Gastroesophageal sphincter (tissue), 3 donors: ENCODE measurements around the gene GPR63.

Source experiments
- EP300 ChIP-seq: sonication (generic); formaldehyde crosslinking; IDR thresholded peaks from one replicate; pipeline ENCODE4 v1.6.1; 2017; ENCODE audit warnings: antibody characterized with exemption, mild to moderate bottlenecking
- POLR2A ChIP-seq, 2 donors: fragments of 450-650 bp; IDR thresholded peaks; one replicate each; pipeline ENCODE4 v1.6.1; 2017; ENCODE audit warnings: antibody characterized with exemption in 2 of 2, mild to moderate bottlenecking in 2 of 2, moderate library complexity in 1 of 2
- TF ChIP-seq, protein P1 (sequence below), 4 experiments: fragments of 200-600 bp in 2 of 4; fragments of 450-650 bp in 2 of 4; sonication (generic) in 1 of 4; IDR thresholded peaks; one replicate each; pipeline ENCODE4 v1.5.1; 2017 to 2019; ENCODE audit warnings: antibody characterized with exemption in 4 of 4, mild to moderate bottlenecking in 2 of 4, moderate library complexity in 2 of 4

DNA sequence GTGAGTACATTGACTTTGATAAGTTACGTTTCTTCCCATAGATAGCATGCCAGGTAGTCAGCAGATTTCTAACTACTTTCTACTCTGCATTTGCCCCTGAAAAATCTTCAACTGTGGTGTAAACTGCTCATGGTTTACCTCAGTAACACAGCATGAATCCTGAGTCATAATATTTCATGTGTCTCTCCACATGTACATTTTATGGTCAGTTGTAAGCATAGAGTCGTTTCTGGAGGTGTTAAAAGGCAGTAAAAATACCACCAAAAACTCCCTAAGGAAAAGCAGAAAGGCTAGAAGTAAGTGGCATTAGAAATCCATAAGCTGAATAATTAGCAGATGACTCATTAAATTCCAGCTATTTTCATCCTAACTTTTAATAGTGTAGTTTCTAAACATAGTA, 4.1 kb upstream of the GPR63 start:
- TF ChIP-seq POLR2A (IDR thresholded peaks at IDR 0.05) (no peak), EP300 (no peak)
- TF ChIP-seq, protein P1, sequence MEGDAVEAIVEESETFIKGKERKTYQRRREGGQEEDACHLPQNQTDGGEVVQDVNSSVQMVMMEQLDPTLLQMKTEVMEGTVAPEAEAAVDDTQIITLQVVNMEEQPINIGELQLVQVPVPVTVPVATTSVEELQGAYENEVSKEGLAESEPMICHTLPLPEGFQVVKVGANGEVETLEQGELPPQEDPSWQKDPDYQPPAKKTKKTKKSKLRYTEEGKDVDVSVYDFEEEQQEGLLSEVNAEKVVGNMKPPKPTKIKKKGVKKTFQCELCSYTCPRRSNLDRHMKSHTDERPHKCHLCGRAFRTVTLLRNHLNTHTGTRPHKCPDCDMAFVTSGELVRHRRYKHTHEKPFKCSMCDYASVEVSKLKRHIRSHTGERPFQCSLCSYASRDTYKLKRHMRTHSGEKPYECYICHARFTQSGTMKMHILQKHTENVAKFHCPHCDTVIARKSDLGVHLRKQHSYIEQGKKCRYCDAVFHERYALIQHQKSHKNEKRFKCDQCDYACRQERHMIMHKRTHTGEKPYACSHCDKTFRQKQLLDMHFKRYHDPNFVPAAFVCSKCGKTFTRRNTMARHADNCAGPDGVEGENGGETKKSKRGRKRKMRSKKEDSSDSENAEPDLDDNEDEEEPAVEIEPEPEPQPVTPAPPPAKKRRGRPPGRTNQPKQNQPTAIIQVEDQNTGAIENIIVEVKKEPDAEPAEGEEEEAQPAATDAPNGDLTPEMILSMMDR (IDR thresholded peaks at IDR 0.05): no peak
